Spleen (tissue), 7 donors: Measurements from ENCODE around the gene AZU1.

Experiments used
- CTCF ChIP-seq, 11 experiments: fragments of 200-600 bp in 7 of 11; fragments of 450-650 bp in 4 of 11; sonication (generic) in 4 of 11; IDR thresholded peaks in 8 of 11; conservative IDR thresholded peaks in 3 of 11; 1 replicate in 7 of 11; 2 replicates in 4 of 11; pipeline versions ENCODE4 v1.4.0 to v1.8.0; 2016 to 2021; ENCODE audit warnings: antibody characterized with exemption in 11 of 11, inconsistent platforms in 4 of 11, mild to moderate bottlenecking in 1 of 11
- POLR2A ChIP-seq, 3 donors: fragments of 450-650 bp; IDR thresholded peaks; one replicate each; pipeline ENCODE4 v1.5.1; 2017; ENCODE audit warnings: antibody characterized with exemption in 3 of 3, mild to moderate bottlenecking in 1 of 3
- POLR2AphosphoS5 ChIP-seq, 3 donors: sonication (generic); formaldehyde crosslinking; IDR thresholded peaks; one replicate each; pipeline ENCODE4 v1.5.1; 2017; ENCODE audit warnings: antibody characterized with exemption in 3 of 3
- donor health status: DM: no; HTN: no; CAD: no; lungs with moderate emphysema.
- donor health status: DM: no; HTN: no; CAD: no.
- donor health status: DM: no; HTN: no; CAD: no.

GRCh38 chr19:871446-872265 is 44.0 kb downstream of the AZU1 start:
- TF ChIP-seq CTCF (IDR thresholded peaks at IDR 0.05 in 8 of 11, conservative IDR thresholded peaks at IDR 0.05 in 3 of 11) (no peak), POLR2AphosphoS5 (IDR thresholded peaks at IDR 0.05) (peak in 1 of 3 donors; percentile 9), POLR2A (IDR thresholded peaks at IDR 0.05) (no peak)
